Daoy (cell line): ENCODE results near the gene PACSIN1. TPM values are rescaled to one million over a fixed set of nuclear protein-coding genes. Genes with fewer than 3 reads are reported as not detected.
"Not testable (repeated sequence)": the region's sequence is repeated elsewhere in the genome, so short reads cannot be mapped to it uniquely, and the experiment has no call there.

Experiments
- DNase-seq: peaks from one replicate; pipeline ENCODE4 v3.0.0-alpha.2; 2015; ENCODE audit warnings: low read depth
- total RNA-seq: library from RNA; depleted of rRNA; stranded (reverse); fragments of >200 nt; shearing (Covaris generic); gene quantifications from 2 replicates; pipeline ENCODE4 v1.2.3, GENCODE V29; 2014

Gene PACSIN1
- total RNA-seq, 1 experiment from 2014 or later = not detected

DNA sequence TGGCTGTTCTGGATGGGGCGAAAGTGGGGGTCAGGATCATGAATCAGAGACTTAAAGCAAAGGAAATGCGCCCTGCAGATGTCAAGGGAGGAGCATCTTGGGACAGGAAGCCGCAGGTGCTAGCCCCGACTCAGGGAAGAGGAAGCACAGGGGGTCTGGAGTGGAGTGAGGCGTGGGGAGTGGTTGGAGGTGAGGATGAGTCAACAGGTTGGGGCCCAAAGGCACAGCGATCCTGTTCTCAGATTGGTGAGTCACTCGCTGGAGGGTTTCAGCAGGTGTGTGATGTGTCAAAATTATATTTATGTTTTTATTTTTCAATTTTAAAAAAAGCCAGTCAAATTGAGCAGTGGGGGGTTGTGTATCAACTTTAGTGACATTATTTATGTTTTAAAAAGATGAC is 19.0 kb downstream of the PACSIN1 start:
- DNase-seq = peak; percentile 52

- DNase-seq = no peak
These were observed 19.6 kb downstream of the PACSIN1 start for GRCh38 chr6:34485321-34486060.

DNA sequence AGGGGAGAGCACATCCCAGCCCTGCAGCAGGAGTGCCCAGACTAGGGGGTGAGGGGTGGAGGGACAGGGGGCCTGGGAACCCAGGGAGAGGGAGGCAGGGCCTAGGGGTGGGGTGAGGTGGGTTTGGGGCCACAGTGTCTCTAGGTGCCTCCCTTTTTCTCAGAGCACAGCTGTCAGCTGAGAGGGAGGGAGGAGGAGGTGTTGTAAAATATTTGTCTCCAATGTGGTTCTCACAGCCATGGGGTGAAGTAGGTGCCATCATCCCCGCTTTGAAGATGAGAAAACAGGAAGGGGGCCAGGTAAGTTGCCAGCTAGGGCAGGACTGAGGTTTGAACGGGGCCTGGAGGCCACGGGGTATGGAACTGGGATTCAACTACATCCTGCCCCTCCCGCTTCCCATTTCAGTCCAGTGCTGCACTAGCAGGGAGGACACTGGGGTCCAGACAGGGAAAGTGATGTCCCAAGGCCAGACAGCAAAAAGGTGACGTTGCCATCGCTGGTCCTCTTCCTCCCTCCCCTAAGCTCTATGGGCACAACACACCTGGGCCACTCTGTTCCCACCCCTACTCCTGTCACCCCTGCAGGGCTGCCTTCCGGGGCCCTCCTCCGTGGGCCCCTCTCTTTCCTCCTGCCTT is 20.3 kb downstream of the PACSIN1 start:
- DNase-seq = no peak

GRCh38 chr6:34486886-34487285 is 21.0 kb downstream of the PACSIN1 start:
- not testable (repeated sequence) for DNase-seq

GRCh38 chr6:34487536-34487935 is 21.7 kb downstream of the PACSIN1 start:
- DNase-seq = no peak

DNA sequence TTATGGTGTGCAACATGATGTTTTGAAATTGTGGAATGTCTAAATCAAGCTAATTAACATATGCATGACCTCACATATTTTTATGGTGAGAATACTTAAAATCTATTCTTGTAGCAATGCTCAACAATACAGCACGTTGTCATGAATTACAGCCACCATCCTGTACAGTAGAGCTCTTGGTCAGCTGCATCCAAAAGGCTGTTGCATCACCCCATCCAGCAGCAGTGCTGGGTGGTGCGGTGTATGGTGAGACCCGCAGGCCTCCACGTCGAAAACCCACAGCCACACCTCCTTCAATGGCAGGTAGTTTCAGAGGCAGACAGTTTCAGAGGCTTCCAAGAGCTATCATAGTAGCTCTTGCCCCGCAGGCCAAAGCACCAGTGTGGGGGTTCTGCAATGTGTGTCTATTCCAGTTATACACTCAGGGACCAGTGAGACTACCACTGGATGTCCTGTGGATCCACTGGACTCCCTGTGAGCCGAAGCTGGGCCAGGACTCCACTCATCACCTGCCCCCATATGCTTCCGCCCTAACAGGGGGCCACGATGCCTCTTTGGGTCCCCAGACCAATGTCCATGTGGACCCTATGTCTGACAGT is 23.4 kb downstream of the PACSIN1 start:
- no peak for DNase-seq

- DNase-seq = no peak
These were observed 24.7 kb downstream of the PACSIN1 start for GRCh38 chr6:34490390-34491090.

GRCh38 chr6:34491091-34491430 is 25.2 kb downstream of the PACSIN1 start:
- peak; percentile 31 for DNase-seq

DNA sequence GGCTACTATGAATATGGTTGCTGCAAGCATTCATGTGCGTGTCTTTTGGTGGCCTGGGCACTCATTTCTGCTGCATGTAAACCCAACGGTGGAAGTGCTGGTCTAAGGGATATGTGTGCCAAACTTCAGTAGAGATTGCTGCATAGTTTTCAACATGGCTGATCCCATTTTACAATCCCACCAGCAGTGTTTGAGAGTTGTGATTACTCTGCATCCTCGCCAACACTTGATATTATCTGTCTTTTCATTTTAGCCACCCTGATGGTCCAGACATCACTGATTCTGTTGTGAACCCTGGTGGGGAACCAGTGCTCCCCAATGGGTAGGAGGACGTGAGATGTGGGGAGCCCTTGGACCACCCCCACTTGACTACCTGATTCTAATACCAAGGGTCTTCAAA is 27.5 kb downstream of the PACSIN1 start:
- no peak for DNase-seq

DNA sequence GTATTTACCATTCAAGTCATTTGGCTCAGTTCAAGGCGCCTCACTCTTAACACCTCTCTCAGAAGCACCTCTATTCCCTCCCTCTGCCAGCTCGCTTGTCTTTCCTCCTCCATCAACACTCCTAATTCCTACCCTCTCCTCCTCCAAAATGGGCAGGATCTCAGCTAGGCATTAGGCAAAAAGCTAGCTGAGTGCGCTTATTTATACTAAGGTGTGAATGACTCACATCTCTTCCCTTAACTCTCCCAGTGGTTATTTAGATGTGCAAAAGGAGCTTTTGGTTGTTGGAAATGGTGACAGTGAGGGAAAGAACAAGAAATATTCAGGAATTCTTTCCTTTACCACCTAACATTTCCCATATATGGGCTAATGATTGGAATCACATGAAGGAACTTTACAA is 29.1 kb downstream of the PACSIN1 start:
- DNase-seq = no peak

- no peak for DNase-seq
These were observed 30.3 kb downstream of the PACSIN1 start for GRCh38 chr6:34496103-34496685.

- no peak for DNase-seq
These were observed 31.5 kb downstream of the PACSIN1 start for GRCh38 chr6:34497411-34497810.

DNA sequence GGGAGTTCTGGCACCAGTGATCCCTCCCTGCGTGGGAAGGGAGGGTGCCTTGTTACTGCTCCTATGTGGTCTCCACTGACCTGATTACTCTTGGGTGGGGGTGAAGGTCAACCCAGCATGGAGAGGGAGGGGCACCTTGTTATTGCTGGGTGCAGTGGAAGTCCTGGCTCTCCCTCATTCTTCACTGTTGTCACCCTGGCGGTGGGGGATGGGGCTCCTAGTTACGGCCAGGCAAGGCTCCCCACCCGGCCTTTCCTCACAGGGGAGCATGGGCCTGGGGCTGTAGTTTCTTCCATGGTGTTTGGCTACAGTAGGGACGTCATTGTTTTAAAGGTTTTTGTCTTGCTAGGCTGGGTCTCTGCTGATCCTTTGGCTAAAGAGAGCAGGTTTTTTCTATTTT is 40.8 kb downstream of the PACSIN1 start:
- no peak for DNase-seq

GRCh38 chr6:34508425-34508824 is 42.5 kb downstream of the PACSIN1 start:
- no peak for DNase-seq

- DNase-seq = no peak
These were observed 43.9 kb downstream of the PACSIN1 start for GRCh38 chr6:34509782-34510181.

GRCh38 chr6:34510299-34510698 is 44.4 kb downstream of the PACSIN1 start:
- no peak for DNase-seq

DNA sequence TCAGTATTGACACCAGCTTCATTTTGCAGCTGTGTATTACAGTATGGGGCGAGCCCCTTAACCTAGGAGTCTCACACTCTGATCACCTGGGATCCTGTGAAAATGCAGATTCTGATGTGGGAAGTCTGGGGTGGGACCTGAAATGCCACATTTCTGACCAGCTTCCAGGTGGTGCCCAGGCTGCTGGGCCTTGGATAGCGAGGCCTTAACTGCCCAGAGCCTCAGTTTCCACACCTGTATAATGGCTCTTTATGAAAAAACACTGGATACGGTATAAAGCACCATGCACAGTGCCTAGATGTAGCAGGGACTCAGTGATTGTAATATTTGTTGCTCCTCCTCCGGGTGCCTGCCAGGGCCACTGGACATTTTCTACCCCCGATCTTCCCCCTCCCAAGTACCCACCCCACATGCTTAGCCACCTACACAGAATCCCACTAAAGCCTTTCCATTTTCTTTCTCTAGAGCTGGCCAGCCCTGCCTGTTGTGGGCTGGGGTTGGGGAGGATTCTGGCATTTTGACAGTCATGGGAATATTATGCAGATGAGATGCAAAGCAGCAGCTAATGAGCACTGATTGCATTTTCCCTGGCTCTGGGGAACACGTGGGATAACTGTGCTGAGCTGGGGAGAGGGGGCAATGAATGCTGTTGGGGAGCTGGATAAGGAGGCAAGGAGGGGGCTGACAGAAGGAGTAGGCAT is 45.5 kb downstream of the PACSIN1 start:
- no peak for DNase-seq

DNA sequence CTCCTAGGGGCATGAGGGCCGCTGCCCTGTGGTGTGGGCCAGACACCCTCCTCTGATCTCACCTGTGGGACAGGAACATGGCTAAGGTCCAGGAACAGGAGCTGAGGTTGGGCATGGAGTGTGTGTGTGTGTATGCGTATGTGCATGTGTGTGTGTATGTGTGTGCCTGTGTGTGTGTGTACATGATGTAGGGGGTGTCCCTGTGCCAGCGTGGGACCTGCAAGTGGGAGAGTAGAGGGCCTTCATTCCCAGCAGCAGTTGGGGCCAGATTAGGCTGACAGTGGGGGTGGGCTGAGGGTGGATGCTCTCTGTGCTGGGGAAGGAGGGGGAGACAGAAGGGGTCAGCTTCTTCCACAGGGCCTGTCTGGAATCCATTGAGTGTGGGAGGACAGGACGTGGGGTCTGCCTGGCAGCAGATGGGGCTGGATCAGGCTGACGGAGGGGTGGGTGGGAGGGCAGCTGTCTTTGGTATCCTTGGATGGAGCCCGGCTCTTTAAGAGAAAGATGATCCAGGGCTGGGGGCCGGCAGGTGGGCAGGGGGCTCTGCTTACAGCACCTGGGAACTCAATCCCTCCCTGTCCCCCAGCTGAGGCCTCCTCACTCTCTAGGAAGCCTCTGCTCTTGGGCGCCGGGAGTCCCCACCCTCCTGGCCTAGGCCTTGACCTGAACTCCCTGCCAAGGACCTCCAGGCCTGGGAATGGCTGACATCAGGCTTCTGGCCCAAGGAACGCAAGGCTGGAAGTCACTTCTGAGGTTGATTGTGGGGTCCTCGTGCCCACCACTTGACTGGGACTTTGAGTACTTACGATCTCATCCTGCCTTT is 46.2 kb downstream of the PACSIN1 start:
- no peak for DNase-seq

DNA sequence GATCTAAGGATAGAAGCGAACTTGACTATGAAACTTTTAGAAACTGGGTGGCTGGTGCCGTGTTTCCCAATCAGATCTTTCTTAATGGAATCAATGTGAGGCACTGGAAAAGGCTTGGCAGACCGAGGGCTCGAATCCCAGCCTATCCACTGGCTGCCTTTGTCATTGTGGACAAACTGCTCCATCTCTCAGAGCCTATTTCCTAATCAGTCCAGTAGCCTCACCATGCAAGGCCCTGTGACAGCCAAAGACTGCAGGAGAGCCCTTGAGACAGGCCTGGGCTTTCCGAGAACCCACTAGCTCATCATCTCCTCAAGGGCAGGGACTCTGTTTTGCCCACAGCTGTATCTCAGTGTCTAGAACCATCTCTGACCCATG is 46.9 kb downstream of the PACSIN1 start:
- DNase-seq = no peak

DNA sequence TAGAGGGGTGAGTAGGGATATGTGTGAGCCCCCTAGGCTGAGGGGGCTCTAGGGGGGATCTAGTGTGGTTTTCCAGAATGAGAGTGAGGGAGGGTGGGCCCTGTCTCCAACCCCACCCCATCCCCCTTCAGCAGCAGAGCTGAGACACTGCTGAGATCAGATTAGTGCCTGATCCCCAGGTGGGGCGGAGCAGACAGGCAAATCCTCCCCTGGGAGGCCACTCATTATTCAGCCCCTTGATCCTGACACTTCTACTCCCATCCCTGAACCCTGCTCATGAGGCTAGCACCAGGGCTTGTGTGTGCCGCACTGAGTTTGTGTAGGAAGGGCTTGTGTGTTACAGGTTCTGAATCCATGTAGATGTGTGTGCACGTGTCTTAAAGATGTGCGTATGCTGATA is 47.8 kb downstream of the PACSIN1 start:
- DNase-seq = no peak

DNA sequence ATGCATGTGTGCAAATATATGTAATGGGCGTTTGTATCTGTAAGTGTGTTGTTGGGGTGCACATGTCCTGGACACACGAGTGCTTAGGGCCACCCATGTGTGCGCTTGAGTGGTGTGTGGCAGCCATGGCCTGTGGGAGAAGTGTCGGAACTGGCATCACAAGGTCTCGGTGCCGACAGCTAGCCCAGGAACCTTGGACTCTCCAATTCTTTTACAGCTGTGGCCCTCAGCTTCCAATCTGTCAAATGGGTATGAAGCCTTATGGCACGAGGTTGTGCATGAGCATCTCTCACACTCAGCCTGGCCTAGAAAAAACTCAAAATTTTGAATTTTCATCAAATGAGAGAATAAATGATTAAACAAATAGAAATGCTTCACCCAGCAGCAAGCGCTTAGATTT is 48.2 kb downstream of the PACSIN1 start:
- DNase-seq = no peak
